Measurements from ENCODE around the gene SPOCK2. TPM values are rescaled to one million over a fixed set of nuclear protein-coding genes. Genes with fewer than 3 reads are reported as not detected.
"Not testable (repeated sequence)": the region's sequence is repeated elsewhere in the genome, so short reads cannot be mapped to it uniquely, and the experiment has no call there.

Gene SPOCK2
- total and polyA plus RNA-seq, 10 of the 15 experiments (the other 5 are each of a cell fraction or from before 2014, with no cell fraction given) = 0.02 to 1.5 (median 0.58) TPM

- TF ChIP-seq, protein P1, sequence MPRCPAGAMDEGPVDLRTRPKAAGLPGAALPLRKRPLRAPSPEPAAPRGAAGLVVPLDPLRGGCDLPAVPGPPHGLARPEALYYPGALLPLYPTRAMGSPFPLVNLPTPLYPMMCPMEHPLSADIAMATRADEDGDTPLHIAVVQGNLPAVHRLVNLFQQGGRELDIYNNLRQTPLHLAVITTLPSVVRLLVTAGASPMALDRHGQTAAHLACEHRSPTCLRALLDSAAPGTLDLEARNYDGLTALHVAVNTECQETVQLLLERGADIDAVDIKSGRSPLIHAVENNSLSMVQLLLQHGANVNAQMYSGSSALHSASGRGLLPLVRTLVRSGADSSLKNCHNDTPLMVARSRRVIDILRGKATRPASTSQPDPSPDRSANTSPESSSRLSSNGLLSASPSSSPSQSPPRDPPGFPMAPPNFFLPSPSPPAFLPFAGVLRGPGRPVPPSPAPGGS (IDR thresholded peaks at IDR 0.05; ENCODE audit: borderline replicate concordance, insufficient read depth, low read depth, low read length, poor library complexity, severe bottlenecking) = no peak
- TF ChIP-seq RCOR1 (conservative IDR thresholded peaks at IDR 0.05; ENCODE audit: low read depth, low read length) = no peak
Measured at GRCh38 chr10:72108830-72109635, 20.7 kb upstream of the SPOCK2 start (continued).

- CTCF ChIA-PET = interaction anchor here (0.7 to 1.9 kb wide), 6 partner anchors 9 to 236 kb away, joined by 3 to 8 read pairs (median 4); no protein-coding TSS in a partner anchor
- intact Hi-C loops (cut with micrococcal nuclease; ENCODE audit: unreplicated experiment); in situ Hi-C loops (cut with MboI); H3K79me2 ChIP-seq (ENCODE audit: control insufficient read depth, insufficient read depth, low read length); H3K4me1 ChIP-seq (ENCODE audit: control insufficient read depth, insufficient read depth, low read length); DNase-seq (ENCODE audit: low read depth, low spot score); H3K4me2 ChIP-seq (ENCODE audit: control insufficient read depth, insufficient read depth); FAIRE-seq; H3K27ac ChIP-seq (ENCODE audit: control insufficient read depth, insufficient read depth); H3K9me3 ChIP-seq (replicated peaks; ENCODE audit: control insufficient read depth, insufficient read depth, low read length); ATAC-seq; H3K27me3 ChIP-seq (replicated peaks in 1 of 2; ENCODE audit: control insufficient read depth in 2 of 2, insufficient read depth in 2 of 2, low read length in 1 of 2); H2AFZ ChIP-seq (ENCODE audit: control insufficient read depth, low read depth, low read length); H4K20me1 ChIP-seq (ENCODE audit: control insufficient read depth, insufficient read depth); H3K9ac ChIP-seq (ENCODE audit: control insufficient read depth, insufficient read depth, low read length); BruUV-seq (replicated peaks); H3K4me3 ChIP-seq: not testable (repeated sequence)
- POLR2A ChIA-PET = interaction anchor here (0.6 kb wide), 2 partner anchors 32 to 206 kb away, joined by 4 to 5 read pairs; no protein-coding TSS in a partner anchor
- 100% methylated on average over 3 of the region's 3 CpGs for WGBS (ENCODE audit: insufficient coverage, insufficient replicate concordance, low lambda C conversion rate, missing lambda C conversion rate)
- SMC1A ChIA-PET (ENCODE audit: uncharacterized antibody, unreplicated experiment) = interaction anchor here (0.6 to 2.3 kb wide), 6 partner anchors 14 to 212 kb away, joined by 3 to 9 read pairs (median 4); no protein-coding TSS in a partner anchor
- H3K36me3 ChIP-seq (ENCODE audit: control insufficient read depth in 2 of 2, insufficient read depth in 2 of 2, low read length in 1 of 2) = peaks cover 0 to 11% of the 10 kb centered on the region in 2 experiments; a peak in 2 of 4 replicates
- RAD21 ChIA-PET (ENCODE audit: unreplicated experiment) = interaction anchor here (0.7 to 0.9 kb wide), 2 partner anchors 60 to 78 kb away, joined by 3 read pairs; no protein-coding TSS in a partner anchor
Measured at GRCh38 chr10:72108004-72108370, 19.6 kb upstream of the SPOCK2 start.

Measured in GM12878 (cell line).